Cardiac muscle cell (in vitro differentiated cells and primary cell): ENCODE data around the gene METTL9. TPM values are rescaled to one million over a fixed set of nuclear protein-coding genes. Genes with fewer than 3 reads are reported as not detected.
A peak's percentile ranks its signal among the peaks of the same experiment; 100 is the strongest.

Experiments used
- DNase-seq, 2 donors: peaks; one replicate each; pipeline versions ENCODE4 v3.0.0 to v3.0.0-alpha.2; 2010 to 2017; ENCODE audit warnings: low read depth in 1 of 2, low spot score in 1 of 2
- H3K27ac ChIP-seq: fragments of 200-600 bp; sonication (generic); 2 replicates; pipeline ENCODE4 v1.5.1; 2016
- H3K27me3 ChIP-seq: fragments of 200-600 bp; sonication (generic); 2 replicates; pipeline ENCODE4 v1.6.0; 2016; ENCODE audit warnings: control low read depth
- H3K36me3 ChIP-seq: fragments of 200-600 bp; sonication (generic); 2 replicates; pipeline ENCODE4 v1.5.1; 2016; ENCODE audit warnings: control low read depth
- H3K4me1 ChIP-seq: fragments of 200-600 bp; sonication (generic); 2 replicates; pipeline ENCODE4 v1.8.1; 2017; ENCODE audit warnings: low read depth, mild to moderate bottlenecking, mixed run types
- H3K4me3 ChIP-seq: fragments of 200-600 bp; sonication (generic); 2 replicates; pipeline ENCODE4 v1.5.1; 2016; ENCODE audit warnings: mild to moderate bottlenecking
- H3K9me3 ChIP-seq: fragments of 200-600 bp; sonication (generic); 2 replicates; pipeline ENCODE4 v1.5.1; 2017; ENCODE audit warnings: low read depth, mild to moderate bottlenecking, control low read depth
- polyA plus RNA-seq: library from polyadenylated mRNA; unstranded; fragments of >200 nt; fragmentation: Nextera tagmentation; extraction: Ambion mirVana; gene quantifications from 2 replicates; pipeline ENCODE4 v1.2.1, GENCODE V29; 2016
- total RNA-seq: library from RNA; depleted of rRNA; stranded (reverse); fragments of >200 nt; gene quantifications from 2 replicates; pipeline ENCODE4 v1.2.3, GENCODE V29; 2016
- TF ChIP-seq, protein P1 (sequence below): IDR thresholded peaks from 2 replicates; pipeline ENCODE4 v1.5.1; 2012; ENCODE audit warnings: low read depth, mild to moderate bottlenecking, low read length

Gene METTL9
- total and polyA plus RNA-seq, 2 experiments from 2014 or later, result 125 to 313 TPM

DNA sequence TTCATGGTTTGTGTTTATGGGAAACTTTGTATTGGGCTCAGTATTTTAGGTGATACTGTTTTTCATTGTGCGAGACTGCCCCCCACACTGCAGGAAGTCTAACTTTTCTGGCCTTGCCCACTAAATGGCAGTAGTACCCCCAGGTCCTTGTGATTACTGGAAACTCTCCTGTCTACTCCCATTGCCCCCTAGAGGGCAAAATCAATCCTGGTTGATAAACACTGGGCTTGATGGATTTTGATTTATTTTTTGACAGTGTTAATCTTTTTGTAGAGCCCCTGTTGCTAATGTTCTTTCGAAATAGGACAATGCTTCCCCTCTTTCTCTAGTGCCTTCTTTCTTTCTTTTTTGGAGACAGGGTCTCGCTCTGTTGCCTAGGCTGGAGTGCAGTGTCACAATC lies 15.5 kb downstream of the METTL9 start:
- H3K9me3 ChIP-seq, result no peaks in the 10 kb centered on the region
- H3K36me3 ChIP-seq, result no peaks in the 10 kb centered on the region
- H3K27ac ChIP-seq, result no peak overlapping the region
- TF ChIP-seq, protein P1, sequence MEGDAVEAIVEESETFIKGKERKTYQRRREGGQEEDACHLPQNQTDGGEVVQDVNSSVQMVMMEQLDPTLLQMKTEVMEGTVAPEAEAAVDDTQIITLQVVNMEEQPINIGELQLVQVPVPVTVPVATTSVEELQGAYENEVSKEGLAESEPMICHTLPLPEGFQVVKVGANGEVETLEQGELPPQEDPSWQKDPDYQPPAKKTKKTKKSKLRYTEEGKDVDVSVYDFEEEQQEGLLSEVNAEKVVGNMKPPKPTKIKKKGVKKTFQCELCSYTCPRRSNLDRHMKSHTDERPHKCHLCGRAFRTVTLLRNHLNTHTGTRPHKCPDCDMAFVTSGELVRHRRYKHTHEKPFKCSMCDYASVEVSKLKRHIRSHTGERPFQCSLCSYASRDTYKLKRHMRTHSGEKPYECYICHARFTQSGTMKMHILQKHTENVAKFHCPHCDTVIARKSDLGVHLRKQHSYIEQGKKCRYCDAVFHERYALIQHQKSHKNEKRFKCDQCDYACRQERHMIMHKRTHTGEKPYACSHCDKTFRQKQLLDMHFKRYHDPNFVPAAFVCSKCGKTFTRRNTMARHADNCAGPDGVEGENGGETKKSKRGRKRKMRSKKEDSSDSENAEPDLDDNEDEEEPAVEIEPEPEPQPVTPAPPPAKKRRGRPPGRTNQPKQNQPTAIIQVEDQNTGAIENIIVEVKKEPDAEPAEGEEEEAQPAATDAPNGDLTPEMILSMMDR, result no peak
- H3K4me3 ChIP-seq, result no peak overlapping the region
- H3K4me1 ChIP-seq, result peaks cover 28% of the 10 kb centered on the region
- H3K27me3 ChIP-seq, result no peaks in the 10 kb centered on the region
- no peak for DNase-seq

DNA sequence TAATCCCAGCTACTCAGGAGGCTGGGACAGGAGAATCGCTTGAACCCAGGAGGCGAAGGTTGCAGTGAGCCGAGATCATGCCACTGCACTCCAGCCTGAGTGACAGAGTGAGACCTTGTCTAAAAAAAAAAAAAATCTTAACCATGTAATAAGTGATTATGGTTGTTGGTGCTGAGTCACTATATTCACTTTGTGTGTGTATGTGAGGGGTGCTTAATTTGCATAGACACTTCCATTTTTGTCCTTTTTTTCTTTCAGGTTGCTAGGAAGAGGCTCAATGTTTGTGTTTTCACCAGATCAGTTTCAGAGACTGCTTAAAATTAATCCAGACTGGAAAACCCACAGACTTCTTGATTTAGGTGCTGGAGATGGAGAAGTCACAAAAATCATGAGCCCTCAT lies 18.2 kb downstream of the METTL9 start:
- Histone ChIP-seq H3K4me3 (no peak overlapping the region), H3K27me3 (no peaks in the 10 kb centered on the region), H3K27ac (no peak overlapping the region), H3K36me3 (no peaks in the 10 kb centered on the region), H3K9me3 (no peaks in the 10 kb centered on the region), H3K4me1 (peaks cover 15% of the 10 kb centered on the region)
- no peak for DNase-seq
- TF ChIP-seq, protein P1, result no peak

DNA sequence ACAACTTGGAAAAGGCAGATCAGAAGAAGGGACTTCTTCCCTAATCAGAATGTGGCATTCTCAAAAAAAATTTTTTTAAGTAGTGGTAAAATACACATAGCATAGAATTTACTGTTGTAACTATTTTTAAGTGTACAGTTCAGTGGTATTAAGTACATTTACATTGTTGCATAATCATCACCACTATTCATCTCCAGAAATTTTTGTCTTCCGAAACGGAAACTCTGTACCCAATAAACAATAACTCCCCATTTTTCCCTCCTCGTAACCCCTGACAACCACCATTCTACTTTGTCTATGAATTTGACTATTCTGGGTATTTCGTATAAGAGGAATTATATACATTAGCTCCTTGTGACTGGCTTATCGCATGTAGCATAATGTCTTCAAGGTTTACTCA lies 18.9 kb downstream of the METTL9 start:
- H3K36me3 ChIP-seq, result no peaks in the 10 kb centered on the region
- H3K4me1 ChIP-seq, result peaks cover 15% of the 10 kb centered on the region
- no peak overlapping the region for H3K27ac ChIP-seq
- TF ChIP-seq, protein P1, result no peak
- no peak for DNase-seq
- H3K4me3 ChIP-seq, result no peak overlapping the region
- H3K9me3 ChIP-seq, result no peaks in the 10 kb centered on the region
- H3K27me3 ChIP-seq, result no peaks in the 10 kb centered on the region

DNA sequence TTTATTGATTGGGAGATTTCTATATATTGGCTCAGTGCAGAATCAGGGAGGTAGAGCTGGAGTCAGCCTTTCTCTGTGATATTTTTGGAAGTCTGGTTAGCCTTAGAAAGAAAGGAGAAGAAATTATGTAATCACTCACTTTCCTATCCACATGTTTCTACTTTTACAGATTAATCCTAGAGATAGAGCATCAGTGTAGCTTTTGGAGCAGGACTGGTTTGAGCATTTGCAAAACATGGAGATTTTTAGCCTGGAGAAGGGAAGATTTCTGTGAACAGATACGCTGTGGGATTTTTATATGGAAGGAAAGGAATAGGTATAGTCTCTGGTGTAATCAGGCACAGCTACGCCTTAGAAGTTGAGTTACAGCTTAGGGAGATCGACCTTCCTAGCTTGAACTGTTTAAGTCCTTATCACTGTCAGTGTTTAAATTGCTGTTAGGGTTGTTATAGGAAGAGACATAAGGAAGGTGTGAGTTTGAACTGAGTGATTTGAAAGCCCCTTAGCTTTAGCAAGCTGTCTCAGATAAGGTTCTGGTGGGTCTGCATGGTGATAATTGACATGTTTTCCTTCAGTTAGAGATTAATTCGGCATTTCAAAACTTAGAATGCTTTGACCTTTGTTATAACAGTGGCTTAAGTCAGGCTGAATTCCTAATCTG lies 20.5 kb downstream of the METTL9 start:
- Histone ChIP-seq H3K36me3 (no peaks in the 10 kb centered on the region), H3K4me1 (peaks cover 15% of the 10 kb centered on the region), H3K27ac (peak overlapping the region; percentile 68), H3K4me3 (no peak overlapping the region), H3K9me3 (no peaks in the 10 kb centered on the region), H3K27me3 (no peaks in the 10 kb centered on the region)
- peak in 1 of 2 donors; percentile 15 for DNase-seq
- TF ChIP-seq, protein P1, result no peak

DNA sequence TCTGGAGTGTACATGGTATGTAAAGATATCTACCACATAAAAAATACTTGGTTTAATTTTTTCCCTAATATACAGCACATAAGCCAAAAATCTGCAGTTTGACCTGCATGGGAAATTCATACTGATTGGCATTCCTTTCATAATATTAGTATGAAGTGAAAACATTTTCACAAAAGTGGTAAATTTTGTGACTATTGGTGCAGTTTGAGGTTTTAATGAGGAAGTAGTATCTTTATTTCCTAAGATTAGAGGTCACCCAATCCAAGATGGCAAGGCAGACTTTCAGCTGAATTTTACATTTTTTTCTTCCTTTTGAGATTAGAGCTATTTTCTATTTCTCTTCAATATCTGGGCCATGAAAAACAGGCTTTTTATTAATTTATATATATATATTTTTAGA lies 21.2 kb downstream of the METTL9 start:
- Histone ChIP-seq H3K9me3 (no peaks in the 10 kb centered on the region), H3K4me3 (no peak overlapping the region), H3K4me1 (peaks cover 14% of the 10 kb centered on the region), H3K27me3 (no peaks in the 10 kb centered on the region), H3K36me3 (peaks cover 4% of the 10 kb centered on the region), H3K27ac (no peak overlapping the region)
- no peak for DNase-seq
- TF ChIP-seq, protein P1, result no peak
